ENCODE results near the gene OPA3. TPM values are rescaled to one million over a fixed set of nuclear protein-coding genes. Genes with fewer than 3 reads are reported as not detected.

OPA3 gene
- total and polyA plus RNA-seq, 10 of the 15 experiments (the other 5 are each of a cell fraction or from before 2014, with no cell fraction given): 2.2 to 24.3 (median 13.3) TPM

- POLR2A ChIA-PET: no interaction called here
- RAD21 ChIA-PET (ENCODE audit: unreplicated experiment): no interaction called here
- no peak overlapping the region for H2AFZ ChIP-seq (ENCODE audit: control insufficient read depth, low read depth, low read length)
- ATAC-seq (no peak), FAIRE-seq (no peak), DNase-seq (ENCODE audit: low read depth, low spot score) (no peak)
- H3K4me2 ChIP-seq (ENCODE audit: control insufficient read depth, insufficient read depth): no peak overlapping the region
- no peak overlapping the region for H3K27ac ChIP-seq (ENCODE audit: control insufficient read depth, insufficient read depth)
- CTCF ChIA-PET: interaction anchor here (0.6 to 1.4 kb wide), 2 partner anchors 23 to 85 kb away, joined by 4 read pairs; no protein-coding TSS in a partner anchor
- H3K9me3 ChIP-seq (replicated peaks; ENCODE audit: control insufficient read depth, insufficient read depth, low read length): no peaks in the 10 kb centered on the region
- peaks cover 3 to 6% of the 10 kb centered on the region in 2 experiments; a peak in 3 of 4 replicates for H3K36me3 ChIP-seq (ENCODE audit: control insufficient read depth in 2 of 2, insufficient read depth in 2 of 2, low read length in 1 of 2)
- H3K4me3 ChIP-seq: no peak overlapping the region
- SMC1A ChIA-PET (ENCODE audit: uncharacterized antibody, unreplicated experiment): no interaction called here
- in situ Hi-C loops (cut with MboI): no loop called here
- peaks cover 25% of the 10 kb centered on the region for H3K4me1 ChIP-seq (ENCODE audit: control insufficient read depth, insufficient read depth, low read length)
- H3K9ac ChIP-seq (ENCODE audit: control insufficient read depth, insufficient read depth, low read length): no peak overlapping the region
- no TSS peak for BruUV-seq (replicated peaks)
- no peak for TF ChIP-seq ZNF274 (IDR thresholded peaks at IDR 0.05; ENCODE audit: insufficient read depth, insufficient read length)
- TF ChIP-seq NKRF (conservative IDR thresholded peaks at IDR 0.05): no peak
- no peak for TF ChIP-seq NRF1 (conservative IDR thresholded peaks at IDR 0.05; ENCODE audit: low read depth, low read length)
- no peak for TF ChIP-seq ATF7 (IDR thresholded peaks at IDR 0.05; ENCODE audit: low read depth)
- no peak for TF ChIP-seq PML (IDR thresholded peaks at IDR 0.05; ENCODE audit: low read length)
- TF ChIP-seq NFIC (IDR thresholded peaks at IDR 0.05; ENCODE audit: low read depth, low read length): no peak
- no peak for TF ChIP-seq ETV6 (conservative IDR thresholded peaks at IDR 0.05 in 1 of 2, IDR thresholded peaks at IDR 0.05 in 1 of 2; ENCODE audit: borderline replicate concordance in 1 of 2, low read depth in 1 of 2)
- no peak for TF ChIP-seq NFXL1 (IDR thresholded peaks at IDR 0.05; ENCODE audit: borderline replicate concordance)
- TF ChIP-seq ZBTB11 (CRISPR knock-in tag; IDR thresholded peaks at IDR 0.05): no peak
- no peak for TF ChIP-seq YY1 (IDR thresholded peaks at IDR 0.05; ENCODE audit: low read depth, low read length)
- no peak for TF ChIP-seq SMAD1 (IDR thresholded peaks at IDR 0.05; ENCODE audit: low read depth, partially characterized antibody)
- TF ChIP-seq KLF5 (IDR thresholded peaks at IDR 0.05; ENCODE audit: partially characterized antibody): no peak
- WGBS (ENCODE audit: insufficient coverage, insufficient replicate concordance, low lambda C conversion rate, missing lambda C conversion rate): 96% methylated on average over 11 of the region's 11 CpGs
- no peaks in the 10 kb centered on the region for H3K27me3 ChIP-seq (replicated peaks in 1 of 2; ENCODE audit: control insufficient read depth in 2 of 2, insufficient read depth in 2 of 2, low read length in 1 of 2)
- no peaks in the 10 kb centered on the region for H4K20me1 ChIP-seq (ENCODE audit: control insufficient read depth, insufficient read depth)
- peaks cover 9% of the 10 kb centered on the region for H3K79me2 ChIP-seq (ENCODE audit: control insufficient read depth, insufficient read depth, low read length)
- intact Hi-C loops (cut with micrococcal nuclease; ENCODE audit: unreplicated experiment): loop anchor here (5.0 kb wide), 1 partner anchor 38 kb away; no protein-coding TSS in a partner anchor
These were observed 23.9 kb downstream of the OPA3 start for GRCh38 chr19:45560686-45561085.

Data from GM12878 (cell line).